H1 (cell line): ENCODE data around the gene TJP3. TPM values are rescaled to one million over a fixed set of nuclear protein-coding genes. Genes with fewer than 3 reads are reported as not detected.

Source experiments
- ASH2L ChIP-seq: fragments of 200-600, 300-600 bp; sonication (generic); IDR thresholded peaks from one replicate; pipeline ENCODE4 v1.7.1; 2017; ENCODE audit warnings: low read length
- CBX5 ChIP-seq: fragments of 300-800, 300-1000 bp; sonication (generic); IDR thresholded peaks from 2 replicates; pipeline ENCODE4 v1.7.1; 2016; ENCODE audit warnings: antibody characterized with exemption, low read length, low read depth
- CEBPB ChIP-seq: IDR thresholded peaks from 2 replicates; pipeline ENCODE4 v1.6.1; 2012; ENCODE audit warnings: low read depth, low read length
- CHD2 ChIP-seq: IDR thresholded peaks from 2 replicates; pipeline ENCODE4 v1.6.1; 2012; ENCODE audit warnings: low read length, improper control_type of control experiment
- EGR1 ChIP-seq: IDR thresholded peaks from 2 replicates; pipeline ENCODE4 v1.6.1; 2011; ENCODE audit warnings: low read depth, low read length, borderline replicate concordance
- EP300 ChIP-seq, 2 experiments: IDR thresholded peaks; 1 replicate in 1 of 2; 2 replicates in 1 of 2; pipeline ENCODE4 v1.6.1; 2011 to 2012; ENCODE audit warnings: low read depth in 2 of 2, low read length in 2 of 2, mild to moderate bottlenecking in 2 of 2, borderline replicate concordance in 1 of 2, inconsistent platforms in 1 of 2, moderate library complexity in 1 of 2
- EZH2 ChIP-seq: fragments of 200-600 bp; sonication (generic); IDR thresholded peaks from 2 replicates; pipeline ENCODE4 v1.7.1; 2012; ENCODE audit warnings: low read depth, mild to moderate bottlenecking, moderate library complexity, low read length, inconsistent platforms; ENCODE audit not compliant: severe bottlenecking
- GTF2F1 ChIP-seq: IDR thresholded peaks from 2 replicates; pipeline ENCODE4 v1.6.1; 2012; ENCODE audit warnings: low read depth, low read length, improper control_type of control experiment, borderline replicate concordance
- JUN ChIP-seq: IDR thresholded peaks from 2 replicates; pipeline ENCODE4 v1.6.1; 2011; ENCODE audit warnings: low read depth, mild to moderate bottlenecking, improper control_type of control experiment, low read length
- KDM5A ChIP-seq: fragments of 200-600 bp; IDR thresholded peaks from 2 replicates; pipeline ENCODE4 v1.7.1; 2012; ENCODE audit warnings: mild to moderate bottlenecking, low read length, inconsistent platforms, mixed read lengths
- NRF1 ChIP-seq: IDR thresholded peaks from 2 replicates; pipeline ENCODE4 v1.6.1; 2011; ENCODE audit warnings: mild to moderate bottlenecking, low read depth, low read length, improper control_type of control experiment
- POLR2AphosphoS5 ChIP-seq: IDR thresholded peaks from 2 replicates; pipeline ENCODE4 v1.6.1; 2011; ENCODE audit warnings: low read depth, low read length
- POU5F1 ChIP-seq: IDR thresholded peaks from 2 replicates; pipeline ENCODE4 v1.6.1; 2011; ENCODE audit warnings: low read depth, mild to moderate bottlenecking, low read length, moderate library complexity
- RBBP5 ChIP-seq: IDR thresholded peaks from 2 replicates; pipeline ENCODE4 v1.7.1; 2012; ENCODE audit warnings: low read depth, mild to moderate bottlenecking, inconsistent platforms, low read length, moderate library complexity, borderline replicate concordance
- RXRA ChIP-seq: IDR thresholded peaks from 2 replicates; pipeline ENCODE4 v1.6.1; 2011; ENCODE audit warnings: low read depth, mild to moderate bottlenecking, low read length, moderate library complexity; ENCODE audit not compliant: insufficient read depth
- SAP30 ChIP-seq: fragments of 300-600 bp; sonication (generic); IDR thresholded peaks from 2 replicates; pipeline ENCODE4 v1.7.1; 2012; ENCODE audit warnings: low read length, moderate library complexity, mild to moderate bottlenecking, inconsistent platforms; ENCODE audit not compliant: insufficient read depth, insufficient replicate concordance
- SIRT6 ChIP-seq: IDR thresholded peaks from one replicate; pipeline ENCODE4 v1.7.1; 2012; ENCODE audit warnings: low read length, inconsistent platforms
- SIX5 ChIP-seq: IDR thresholded peaks from 2 replicates; pipeline ENCODE4 v1.6.1; 2011; ENCODE audit warnings: mild to moderate bottlenecking, low read depth, low read length
- SRF ChIP-seq: IDR thresholded peaks from 2 replicates; pipeline ENCODE4 v1.6.1; 2011; ENCODE audit warnings: mild to moderate bottlenecking, low read depth, low read length, moderate library complexity
- TBP ChIP-seq: IDR thresholded peaks from 2 replicates; pipeline ENCODE4 v1.6.1; 2011; ENCODE audit warnings: low read depth, low read length, improper control_type of control experiment
- TCF12 ChIP-seq: IDR thresholded peaks from 2 replicates; pipeline ENCODE4 v1.6.1; 2011; ENCODE audit warnings: low read depth, mild to moderate bottlenecking, low read length
- polyA plus RNA-seq, 7 experiments: library from polyadenylated mRNA; depleted of rRNA in 3 of 7; stranded (reverse) in 5 of 7; unstranded in 2 of 7; fragments of >200 nt in 5 of 7; fragments of 200-250 nt in 2 of 7; gene quantifications; 1 replicate in 5 of 7; 2 replicates in 1 of 7; 4 replicates in 1 of 7; pipeline versions ENCODE4 v1.2.1 to v1.2.3, GENCODE V29; 2011 to 2013; ENCODE audit warnings: missing spikeins in 2 of 7, mixed read lengths in 2 of 7
- total RNA-seq: library from RNA; stranded (reverse); fragmentation: NEBNext Ultra II Directional; extraction: Animal tissue kit (Norgen Biotek cat#: 25700); gene quantifications from 2 replicates; pipeline ENCODE4 v1.2.1, GENCODE V29; 2021
- TF ChIP-seq, protein P1 (sequence below): IDR thresholded peaks from 2 replicates; pipeline ENCODE4 v1.6.1; 2012; ENCODE audit warnings: inconsistent platforms

The TJP3 gene
- total and polyA plus RNA-seq, 2 of the 8 experiments (the other 6 are each of a cell fraction or from before 2014, with no cell fraction given), result 17.1 to 26.1 TPM

- no peak for TF ChIP-seq EGR1
- no peak for TF ChIP-seq EZH2
- no peak for TF ChIP-seq KDM5A
- TF ChIP-seq TBP, result no peak
- TF ChIP-seq POLR2AphosphoS5, result no peak
- TF ChIP-seq, protein P1, sequence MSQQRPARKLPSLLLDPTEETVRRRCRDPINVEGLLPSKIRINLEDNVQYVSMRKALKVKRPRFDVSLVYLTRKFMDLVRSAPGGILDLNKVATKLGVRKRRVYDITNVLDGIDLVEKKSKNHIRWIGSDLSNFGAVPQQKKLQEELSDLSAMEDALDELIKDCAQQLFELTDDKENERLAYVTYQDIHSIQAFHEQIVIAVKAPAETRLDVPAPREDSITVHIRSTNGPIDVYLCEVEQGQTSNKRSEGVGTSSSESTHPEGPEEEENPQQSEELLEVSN, result peak; percentile 87
- no peak for TF ChIP-seq TCF12
- TF ChIP-seq SIRT6, result no peak
- TF ChIP-seq GTF2F1, result no peak
- no peak for TF ChIP-seq SIX5
- TF ChIP-seq RBBP5, result no peak
- no peak for TF ChIP-seq NRF1
- no peak for TF ChIP-seq EP300 (IDR thresholded peaks at IDR 0.05; ENCODE audit: borderline replicate concordance in 1 of 2, low read depth in 2 of 2, low read length in 2 of 2)
- no peak for TF ChIP-seq CBX5
- no peak for TF ChIP-seq RXRA
- TF ChIP-seq ASH2L, result no peak
- TF ChIP-seq SAP30, result no peak
- TF ChIP-seq POU5F1, result no peak
- TF ChIP-seq CEBPB, result no peak
- no peak for TF ChIP-seq CHD2
- no peak for TF ChIP-seq JUN
- TF ChIP-seq SRF, result no peak
Measured at GRCh38 chr19:3783660-3784584, 75.7 kb downstream of the TJP3 start (continued).
